ENCODE measurements around the gene UBC.

DNA sequence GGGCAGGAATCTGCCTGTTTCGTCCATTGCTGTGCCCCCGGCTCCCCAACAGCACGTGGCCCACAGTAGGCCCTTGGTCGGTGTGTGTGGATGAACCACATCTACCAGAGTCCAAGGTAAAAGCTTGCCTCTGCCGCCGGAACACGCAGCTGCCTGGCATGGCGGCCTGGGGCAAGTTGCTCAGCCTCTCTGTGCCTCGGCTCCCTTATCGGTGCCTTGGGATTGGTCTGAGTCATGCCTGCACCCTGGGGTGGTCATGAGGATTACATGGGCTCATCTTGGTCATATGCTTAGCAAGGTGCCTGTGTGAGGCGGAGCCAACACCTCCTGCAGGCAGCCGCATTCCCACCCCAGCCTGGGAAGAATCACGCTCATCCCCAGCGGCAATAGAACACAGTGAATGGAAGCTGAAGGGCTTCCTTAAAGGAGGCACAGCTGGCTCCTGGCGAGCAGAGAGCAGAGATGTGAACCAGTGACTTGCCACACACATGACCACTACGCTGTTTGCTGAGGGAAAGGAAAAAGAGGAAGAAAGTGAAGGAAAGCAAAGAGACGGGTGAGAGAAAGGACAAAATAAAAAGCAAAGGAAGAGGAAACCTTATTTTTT is 45.3 kb downstream of the UBC start:
- TF ChIP-seq, protein P1, sequence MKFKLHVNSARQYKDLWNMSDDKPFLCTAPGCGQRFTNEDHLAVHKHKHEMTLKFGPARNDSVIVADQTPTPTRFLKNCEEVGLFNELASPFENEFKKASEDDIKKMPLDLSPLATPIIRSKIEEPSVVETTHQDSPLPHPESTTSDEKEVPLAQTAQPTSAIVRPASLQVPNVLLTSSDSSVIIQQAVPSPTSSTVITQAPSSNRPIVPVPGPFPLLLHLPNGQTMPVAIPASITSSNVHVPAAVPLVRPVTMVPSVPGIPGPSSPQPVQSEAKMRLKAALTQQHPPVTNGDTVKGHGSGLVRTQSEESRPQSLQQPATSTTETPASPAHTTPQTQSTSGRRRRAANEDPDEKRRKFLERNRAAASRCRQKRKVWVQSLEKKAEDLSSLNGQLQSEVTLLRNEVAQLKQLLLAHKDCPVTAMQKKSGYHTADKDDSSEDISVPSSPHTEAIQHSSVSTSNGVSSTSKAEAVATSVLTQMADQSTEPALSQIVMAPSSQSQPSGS (tag by site-specific recombination; IDR thresholded peaks at IDR 0.05; ENCODE audit: low read depth) = no peak
- TF ChIP-seq ZNF221 (tag by site-specific recombination; IDR thresholded peaks at IDR 0.05; ENCODE audit: borderline replicate concordance) (no peak), ZFP69B (tag by site-specific recombination; IDR thresholded peaks at IDR 0.05) (no peak), HOXD13 (CRISPR knock-in tag; IDR thresholded peaks at IDR 0.05; ENCODE audit: borderline replicate concordance) (no peak), OVOL3 (tag by site-specific recombination; IDR thresholded peaks at IDR 0.05) (no peak), ZNF670 (tag by site-specific recombination; IDR thresholded peaks at IDR 0.05; ENCODE audit: low read depth) (no peak), ZNF776 (tag by site-specific recombination; IDR thresholded peaks at IDR 0.05; ENCODE audit: borderline replicate concordance) (no peak), ZNF660 (tag by site-specific recombination; IDR thresholded peaks at IDR 0.05) (no peak)
- TF ChIP-seq, protein P2, sequence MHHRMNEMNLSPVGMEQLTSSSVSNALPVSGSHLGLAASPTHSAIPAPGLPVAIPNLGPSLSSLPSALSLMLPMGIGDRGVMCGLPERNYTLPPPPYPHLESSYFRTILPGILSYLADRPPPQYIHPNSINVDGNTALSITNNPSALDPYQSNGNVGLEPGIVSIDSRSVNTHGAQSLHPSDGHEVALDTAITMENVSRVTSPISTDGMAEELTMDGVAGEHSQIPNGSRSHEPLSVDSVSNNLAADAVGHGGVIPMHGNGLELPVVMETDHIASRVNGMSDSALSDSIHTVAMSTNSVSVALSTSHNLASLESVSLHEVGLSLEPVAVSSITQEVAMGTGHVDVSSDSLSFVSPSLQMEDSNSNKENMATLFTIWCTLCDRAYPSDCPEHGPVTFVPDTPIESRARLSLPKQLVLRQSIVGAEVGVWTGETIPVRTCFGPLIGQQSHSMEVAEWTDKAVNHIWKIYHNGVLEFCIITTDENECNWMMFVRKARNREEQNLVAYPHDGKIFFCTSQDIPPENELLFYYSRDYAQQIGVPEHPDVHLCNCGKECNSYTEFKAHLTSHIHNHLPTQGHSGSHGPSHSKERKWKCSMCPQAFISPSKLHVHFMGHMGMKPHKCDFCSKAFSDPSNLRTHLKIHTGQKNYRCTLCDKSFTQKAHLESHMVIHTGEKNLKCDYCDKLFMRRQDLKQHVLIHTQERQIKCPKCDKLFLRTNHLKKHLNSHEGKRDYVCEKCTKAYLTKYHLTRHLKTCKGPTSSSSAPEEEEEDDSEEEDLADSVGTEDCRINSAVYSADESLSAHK (tag by site-specific recombination; IDR thresholded peaks at IDR 0.05) = no peak
- TF ChIP-seq, protein P3, sequence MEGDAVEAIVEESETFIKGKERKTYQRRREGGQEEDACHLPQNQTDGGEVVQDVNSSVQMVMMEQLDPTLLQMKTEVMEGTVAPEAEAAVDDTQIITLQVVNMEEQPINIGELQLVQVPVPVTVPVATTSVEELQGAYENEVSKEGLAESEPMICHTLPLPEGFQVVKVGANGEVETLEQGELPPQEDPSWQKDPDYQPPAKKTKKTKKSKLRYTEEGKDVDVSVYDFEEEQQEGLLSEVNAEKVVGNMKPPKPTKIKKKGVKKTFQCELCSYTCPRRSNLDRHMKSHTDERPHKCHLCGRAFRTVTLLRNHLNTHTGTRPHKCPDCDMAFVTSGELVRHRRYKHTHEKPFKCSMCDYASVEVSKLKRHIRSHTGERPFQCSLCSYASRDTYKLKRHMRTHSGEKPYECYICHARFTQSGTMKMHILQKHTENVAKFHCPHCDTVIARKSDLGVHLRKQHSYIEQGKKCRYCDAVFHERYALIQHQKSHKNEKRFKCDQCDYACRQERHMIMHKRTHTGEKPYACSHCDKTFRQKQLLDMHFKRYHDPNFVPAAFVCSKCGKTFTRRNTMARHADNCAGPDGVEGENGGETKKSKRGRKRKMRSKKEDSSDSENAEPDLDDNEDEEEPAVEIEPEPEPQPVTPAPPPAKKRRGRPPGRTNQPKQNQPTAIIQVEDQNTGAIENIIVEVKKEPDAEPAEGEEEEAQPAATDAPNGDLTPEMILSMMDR (tag by site-specific recombination; IDR thresholded peaks at IDR 0.05) = no peak

All from HEK293 (cell line).